IPS-18c (cell line): Measurements from ENCODE around the gene CELSR1.
"Not testable (repeated sequence)": the region's sequence is repeated elsewhere in the genome, so short reads cannot be mapped to it uniquely, and the experiment has no call there.

Experiments
- H3K4me3 ChIP-seq: 2 replicates; pipeline ENCODE4 v1.7.0; 2013; ENCODE audit warnings: low read depth, mild to moderate bottlenecking, low read length, moderate library complexity; ENCODE audit not compliant: insufficient read depth
- H3K9me3 ChIP-seq: one replicate; pipeline ENCODE4 v1.6.1; 2013; ENCODE audit warnings: mild to moderate bottlenecking, low read length, moderate library complexity; ENCODE audit not compliant: control insufficient read depth, insufficient read depth

Gene CELSR1

GRCh38 chr22:46415776-46416519, 121.5 kb downstream of the CELSR1 start:
- H3K4me3 ChIP-seq: no peak overlapping the region
- H3K9me3 ChIP-seq: no peaks in the 10 kb centered on the region

GRCh38 chr22:46414704-46415103, 122.7 kb downstream of the CELSR1 start:
- Histone ChIP-seq H3K9me3 (no peaks in the 10 kb centered on the region), H3K4me3 (no peak overlapping the region)

- H3K4me3 ChIP-seq: no peak overlapping the region
- H3K9me3 ChIP-seq: no peaks in the 10 kb centered on the region
These were observed 123.6 kb downstream of the CELSR1 start for GRCh38 chr22:46413725-46414379.

- Histone ChIP-seq H3K9me3 (no peaks in the 10 kb centered on the region), H3K4me3 (no peak overlapping the region)
These were observed 126.1 kb downstream of the CELSR1 start for GRCh38 chr22:46411347-46411746.

GRCh38 chr22:46410291-46410808, 127.1 kb downstream of the CELSR1 start:
- H3K9me3 ChIP-seq: no peaks in the 10 kb centered on the region
- H3K4me3 ChIP-seq: no peak overlapping the region

- no peak overlapping the region for H3K4me3 ChIP-seq
- no peaks in the 10 kb centered on the region for H3K9me3 ChIP-seq
These were observed 127.7 kb downstream of the CELSR1 start for GRCh38 chr22:46409631-46410210.

GRCh38 chr22:46408568-46409506, 128.6 kb downstream of the CELSR1 start:
- H3K4me3 ChIP-seq: no peak overlapping the region
- H3K9me3 ChIP-seq: no peaks in the 10 kb centered on the region

- Histone ChIP-seq H3K4me3 (no peak overlapping the region), H3K9me3 (no peaks in the 10 kb centered on the region)
These were observed 129.7 kb downstream of the CELSR1 start for GRCh38 chr22:46407748-46408147.

- Histone ChIP-seq H3K4me3 (no peak overlapping the region), H3K9me3 (no peaks in the 10 kb centered on the region)
These were observed 130.6 kb downstream of the CELSR1 start for GRCh38 chr22:46406791-46407190.

GRCh38 chr22:46406349-46406748, 131.1 kb downstream of the CELSR1 start:
- no peak overlapping the region for H3K4me3 ChIP-seq
- H3K9me3 ChIP-seq: no peaks in the 10 kb centered on the region

- Histone ChIP-seq H3K4me3 (no peak overlapping the region), H3K9me3 (no peaks in the 10 kb centered on the region)
These were observed 131.5 kb downstream of the CELSR1 start for GRCh38 chr22:46405901-46406300.

- H3K9me3 ChIP-seq, H3K4me3 ChIP-seq: not testable (repeated sequence)
These were observed 133.5 kb downstream of the CELSR1 start for GRCh38 chr22:46403880-46404279.

- H3K9me3 ChIP-seq: no peaks in the 10 kb centered on the region
- H3K4me3 ChIP-seq: no peak overlapping the region
These were observed 134.9 kb downstream of the CELSR1 start for GRCh38 chr22:46402505-46402904.

GRCh38 chr22:46401370-46401769, 136.1 kb downstream of the CELSR1 start:
- H3K9me3 ChIP-seq: no peaks in the 10 kb centered on the region
- no peak overlapping the region for H3K4me3 ChIP-seq

GRCh38 chr22:46399251-46400024, 138.0 kb downstream of the CELSR1 start:
- Histone ChIP-seq H3K4me3 (no peak overlapping the region), H3K9me3 (no peaks in the 10 kb centered on the region)

GRCh38 chr22:46397951-46398350, 139.5 kb downstream of the CELSR1 start:
- H3K4me3 ChIP-seq: no peak overlapping the region
- no peaks in the 10 kb centered on the region for H3K9me3 ChIP-seq
